Upper lobe of left lung (tissue), 4 donors: ENCODE results near the gene SRRM3.

ENCODE experiments used
- POLR2A ChIP-seq, 4 donors: fragments of 450-650 bp; IDR thresholded peaks; one replicate each; pipeline ENCODE4 v1.5.1; 2016 to 2017; ENCODE audit warnings: antibody characterized with exemption in 4 of 4, mild to moderate bottlenecking in 2 of 4
- POLR2AphosphoS5 ChIP-seq, 2 donors: sonication (generic); formaldehyde crosslinking; IDR thresholded peaks; one replicate each; pipeline ENCODE4 v1.5.1; 2017; ENCODE audit warnings: antibody characterized with exemption in 2 of 2
- TF ChIP-seq, protein P1 (sequence below), 6 experiments: fragments of 450-650 bp in 4 of 6; fragments of 200-600 bp in 2 of 6; sonication (generic) in 2 of 6; IDR thresholded peaks; one replicate each; pipeline ENCODE4 v1.5.1; 2016 to 2019; ENCODE audit warnings: antibody characterized with exemption in 6 of 6

DNA sequence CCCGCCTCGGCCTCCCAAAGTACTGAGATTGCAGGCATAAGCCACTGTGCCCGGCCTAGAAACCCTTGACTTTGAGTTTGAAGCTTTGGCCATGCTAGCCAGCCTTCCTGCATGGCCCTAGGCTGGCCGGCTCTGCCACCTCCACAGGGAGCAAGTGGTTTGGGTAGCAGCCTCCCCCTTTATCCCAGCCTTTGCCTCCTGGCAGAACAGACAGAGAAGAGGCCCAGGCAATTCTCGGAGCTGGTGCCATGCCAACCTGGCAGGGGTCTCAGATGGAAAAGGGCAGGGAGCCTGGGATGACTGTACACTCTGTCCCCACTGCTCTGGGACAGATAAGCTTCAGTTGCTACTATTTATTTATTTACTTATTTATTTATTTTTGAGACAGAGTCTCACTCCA, 39.4 kb downstream of the SRRM3 start:
- TF ChIP-seq, protein P1, sequence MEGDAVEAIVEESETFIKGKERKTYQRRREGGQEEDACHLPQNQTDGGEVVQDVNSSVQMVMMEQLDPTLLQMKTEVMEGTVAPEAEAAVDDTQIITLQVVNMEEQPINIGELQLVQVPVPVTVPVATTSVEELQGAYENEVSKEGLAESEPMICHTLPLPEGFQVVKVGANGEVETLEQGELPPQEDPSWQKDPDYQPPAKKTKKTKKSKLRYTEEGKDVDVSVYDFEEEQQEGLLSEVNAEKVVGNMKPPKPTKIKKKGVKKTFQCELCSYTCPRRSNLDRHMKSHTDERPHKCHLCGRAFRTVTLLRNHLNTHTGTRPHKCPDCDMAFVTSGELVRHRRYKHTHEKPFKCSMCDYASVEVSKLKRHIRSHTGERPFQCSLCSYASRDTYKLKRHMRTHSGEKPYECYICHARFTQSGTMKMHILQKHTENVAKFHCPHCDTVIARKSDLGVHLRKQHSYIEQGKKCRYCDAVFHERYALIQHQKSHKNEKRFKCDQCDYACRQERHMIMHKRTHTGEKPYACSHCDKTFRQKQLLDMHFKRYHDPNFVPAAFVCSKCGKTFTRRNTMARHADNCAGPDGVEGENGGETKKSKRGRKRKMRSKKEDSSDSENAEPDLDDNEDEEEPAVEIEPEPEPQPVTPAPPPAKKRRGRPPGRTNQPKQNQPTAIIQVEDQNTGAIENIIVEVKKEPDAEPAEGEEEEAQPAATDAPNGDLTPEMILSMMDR (IDR thresholded peaks at IDR 0.05), result no peak
- TF ChIP-seq POLR2AphosphoS5 (IDR thresholded peaks at IDR 0.05) (no peak), POLR2A (IDR thresholded peaks at IDR 0.05) (no peak)
